Loucy (cell line): Measurements from ENCODE around the gene KATNB1.

Experiments
- H2AFZ ChIP-seq: fragments of 200-600 bp; sonication (generic); 2 replicates; pipeline ENCODE4 v1.6.0; 2016; ENCODE audit warnings: antibody characterized with exemption, mild to moderate bottlenecking, low read length, moderate library complexity
- H3F3A ChIP-seq: fragments of 200-600 bp; 2 replicates; pipeline ENCODE4 v1.6.0; 2016; ENCODE audit warnings: antibody characterized with exemption, low read depth, mild to moderate bottlenecking
- H3K27me3 ChIP-seq: fragments of 200-600 bp; sonication (generic); 2 replicates; pipeline ENCODE4 v1.6.1; 2014; ENCODE audit warnings: low read length, mild to moderate bottlenecking; ENCODE audit not compliant: insufficient read depth, poor library complexity, severe bottlenecking
- H3K36me3 ChIP-seq: fragments of 200-600 bp; sonication (generic); 2 replicates; pipeline ENCODE4 v1.6.1; 2016; ENCODE audit warnings: low read length; ENCODE audit not compliant: insufficient read depth
- H3K4me1 ChIP-seq: fragments of 200-600 bp; sonication (generic); 2 replicates; pipeline ENCODE4 v1.5.1; 2014; ENCODE audit warnings: low read length, mild to moderate bottlenecking; ENCODE audit not compliant: insufficient read depth, poor library complexity, severe bottlenecking
- H3K4me2 ChIP-seq: fragments of 200-600 bp; sonication (generic); 2 replicates; pipeline ENCODE4 v1.6.0; 2014; ENCODE audit warnings: antibody characterized with exemption, low read length, low read depth, mild to moderate bottlenecking; ENCODE audit not compliant: poor library complexity, severe bottlenecking
- H3K4me3 ChIP-seq: fragments of 200-600 bp; sonication (generic); 2 replicates; pipeline ENCODE4 v1.5.1; 2014; ENCODE audit warnings: low read length, mild to moderate bottlenecking, mixed read lengths; ENCODE audit not compliant: poor library complexity, severe bottlenecking
- H3K79me2 ChIP-seq: fragments of 200-600 bp; sonication (generic); 2 replicates; pipeline ENCODE4 v1.6.1; 2014; ENCODE audit warnings: low read length; ENCODE audit not compliant: insufficient read depth
- H3K9ac ChIP-seq: fragments of 200-600 bp; sonication (generic); 2 replicates; pipeline ENCODE4 v1.6.0; 2014; ENCODE audit warnings: mild to moderate bottlenecking, low read depth, low read length, moderate library complexity; ENCODE audit not compliant: poor library complexity, severe bottlenecking
- H3K9me2 ChIP-seq: fragments of 200-600 bp; sonication (generic); replicated peaks from 2 replicates; pipeline ENCODE4 v1.6.1; 2016; ENCODE audit warnings: low read depth, low read length, mixed read lengths
- H3K9me3 ChIP-seq: fragments of 200-600 bp; sonication (generic); 2 replicates; pipeline ENCODE4 v1.6.1; 2014; ENCODE audit warnings: mild to moderate bottlenecking, antibody characterized with exemption, low read length, low read depth; ENCODE audit not compliant: insufficient read depth
- H4K20me1 ChIP-seq: fragments of 200-600 bp; sonication (generic); 2 replicates; pipeline ENCODE4 v1.6.0; 2014; ENCODE audit warnings: antibody characterized with exemption, low read length, mild to moderate bottlenecking; ENCODE audit not compliant: insufficient read depth, poor library complexity, severe bottlenecking
- EZH2phosphoT487 ChIP-seq: fragments of 200-600 bp; IDR thresholded peaks from 2 replicates; pipeline ENCODE4 v1.6.1; 2018; ENCODE audit warnings: antibody characterized with exemption, mild to moderate bottlenecking, moderate library complexity, borderline replicate concordance
- TF ChIP-seq, protein P1 (sequence below): fragments of 200-600 bp; sonication (generic); conservative IDR thresholded peaks from 2 replicates; pipeline ENCODE4 v1.5.1; 2014; ENCODE audit warnings: mild to moderate bottlenecking, antibody characterized with exemption, low read length

Gene KATNB1

DNA sequence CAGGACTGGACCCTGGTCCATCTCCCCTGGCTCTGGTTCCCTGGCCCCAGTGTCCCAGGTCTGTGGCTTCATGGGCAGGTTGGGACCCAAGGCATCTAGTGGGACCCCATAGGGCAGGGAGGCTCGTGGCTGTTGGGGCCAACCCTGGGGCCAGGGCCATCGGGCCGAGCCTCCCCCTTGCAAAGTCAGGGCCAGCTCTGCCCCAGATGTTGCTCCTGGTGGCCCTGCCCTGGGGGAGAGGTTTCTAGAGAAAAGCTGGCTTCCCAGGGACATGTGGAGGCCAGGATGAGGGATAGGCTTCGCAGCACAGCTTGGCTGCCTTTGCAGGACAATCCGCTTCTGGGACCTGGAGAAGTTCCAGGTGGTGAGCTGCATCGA lies 16.6 kb downstream of the KATNB1 start:
- H3K27me3 ChIP-seq = no peaks in the 10 kb centered on the region
- no peaks in the 10 kb centered on the region for H3K9me2 ChIP-seq
- no peak overlapping the region for H3K4me3 ChIP-seq
- H3K36me3 ChIP-seq = peaks cover 17% of the 10 kb centered on the region; the same call in 1 of the 2 replicates
- no peaks in the 10 kb centered on the region for H3K79me2 ChIP-seq
- H2AFZ ChIP-seq = no peak overlapping the region
- no peaks in the 10 kb centered on the region for H3K9me3 ChIP-seq
- no peaks in the 10 kb centered on the region for H3F3A ChIP-seq
- H3K4me2 ChIP-seq = no peak overlapping the region
- H4K20me1 ChIP-seq = no peaks in the 10 kb centered on the region
- TF ChIP-seq EZH2phosphoT487 = no peak
- TF ChIP-seq, protein P1, sequence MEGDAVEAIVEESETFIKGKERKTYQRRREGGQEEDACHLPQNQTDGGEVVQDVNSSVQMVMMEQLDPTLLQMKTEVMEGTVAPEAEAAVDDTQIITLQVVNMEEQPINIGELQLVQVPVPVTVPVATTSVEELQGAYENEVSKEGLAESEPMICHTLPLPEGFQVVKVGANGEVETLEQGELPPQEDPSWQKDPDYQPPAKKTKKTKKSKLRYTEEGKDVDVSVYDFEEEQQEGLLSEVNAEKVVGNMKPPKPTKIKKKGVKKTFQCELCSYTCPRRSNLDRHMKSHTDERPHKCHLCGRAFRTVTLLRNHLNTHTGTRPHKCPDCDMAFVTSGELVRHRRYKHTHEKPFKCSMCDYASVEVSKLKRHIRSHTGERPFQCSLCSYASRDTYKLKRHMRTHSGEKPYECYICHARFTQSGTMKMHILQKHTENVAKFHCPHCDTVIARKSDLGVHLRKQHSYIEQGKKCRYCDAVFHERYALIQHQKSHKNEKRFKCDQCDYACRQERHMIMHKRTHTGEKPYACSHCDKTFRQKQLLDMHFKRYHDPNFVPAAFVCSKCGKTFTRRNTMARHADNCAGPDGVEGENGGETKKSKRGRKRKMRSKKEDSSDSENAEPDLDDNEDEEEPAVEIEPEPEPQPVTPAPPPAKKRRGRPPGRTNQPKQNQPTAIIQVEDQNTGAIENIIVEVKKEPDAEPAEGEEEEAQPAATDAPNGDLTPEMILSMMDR = no peak
- no peaks in the 10 kb centered on the region for H3K4me1 ChIP-seq
- no peak overlapping the region for H3K9ac ChIP-seq

- Histone ChIP-seq H4K20me1 (no peaks in the 10 kb centered on the region), H3K9me3 (no peaks in the 10 kb centered on the region), H3K27me3 (no peaks in the 10 kb centered on the region), H3K9me2 (no peaks in the 10 kb centered on the region), H3K36me3 (peaks cover 12% of the 10 kb centered on the region; the same call in 1 of the 2 replicates), H3F3A (no peaks in the 10 kb centered on the region), H3K4me3 (no peak overlapping the region), H3K4me1 (no peaks in the 10 kb centered on the region), H2AFZ (no peak overlapping the region), H3K9ac (no peak overlapping the region), H3K79me2 (no peaks in the 10 kb centered on the region), H3K4me2 (no peak overlapping the region)
- no peak for TF ChIP-seq EZH2phosphoT487
- TF ChIP-seq, protein P1 = no peak
These were observed 17.2 kb downstream of the KATNB1 start for GRCh38 chr16:57752581-57753447.

DNA sequence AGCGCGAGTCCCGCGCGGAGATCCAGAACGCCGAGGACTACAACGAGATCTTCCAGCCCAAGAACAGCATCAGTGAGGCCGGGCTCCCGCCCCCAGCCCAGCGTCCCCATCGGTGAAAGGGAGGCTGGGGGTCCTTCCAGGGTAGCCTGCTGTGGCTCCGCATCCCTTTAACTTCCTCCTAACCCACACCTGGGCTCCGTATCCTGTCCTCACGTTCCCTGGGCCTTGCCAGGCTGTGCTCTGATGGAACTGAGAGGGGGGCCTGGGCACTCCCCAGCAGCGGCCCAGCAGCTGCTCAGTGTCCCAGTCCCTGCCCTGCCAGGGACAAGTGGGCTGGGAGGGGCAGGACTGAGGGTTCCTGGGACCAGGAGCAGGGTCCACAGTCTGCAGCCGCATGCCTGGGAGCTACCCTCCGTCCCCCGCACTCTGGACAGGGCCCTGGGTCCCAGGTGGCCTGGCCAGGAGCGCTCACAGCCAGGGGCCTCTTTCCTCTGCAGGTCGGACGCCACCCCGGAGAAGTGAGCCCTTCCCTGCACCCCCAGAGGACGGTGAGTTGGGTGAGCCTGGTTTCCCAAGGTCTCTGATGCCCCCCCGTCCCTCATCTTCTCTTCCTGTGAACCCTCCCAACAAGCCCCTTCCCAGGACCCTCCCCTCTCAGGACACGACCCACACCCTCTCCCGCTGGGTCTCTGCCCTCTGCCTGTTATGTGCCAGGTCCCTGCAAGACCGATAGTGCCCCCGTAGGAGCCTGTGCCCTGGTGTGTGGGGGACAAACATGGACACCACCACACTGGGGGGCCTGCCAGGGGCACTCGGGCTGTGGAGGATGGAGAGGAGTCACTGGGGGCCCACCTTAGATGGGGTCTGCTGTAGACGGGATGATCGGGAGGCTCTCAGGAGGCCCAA lies 18.1 kb downstream of the KATNB1 start:
- TF ChIP-seq EZH2phosphoT487 = no peak
- TF ChIP-seq, protein P1 = no peak
- Histone ChIP-seq H3K4me2 (no peak overlapping the region), H3K4me1 (no peaks in the 10 kb centered on the region), H3K4me3 (no peak overlapping the region), H3K27me3 (no peaks in the 10 kb centered on the region), H4K20me1 (no peaks in the 10 kb centered on the region), H3F3A (no peaks in the 10 kb centered on the region), H3K9me3 (no peaks in the 10 kb centered on the region), H2AFZ (no peak overlapping the region), H3K9ac (no peak overlapping the region), H3K79me2 (no peaks in the 10 kb centered on the region), H3K9me2 (no peaks in the 10 kb centered on the region), H3K36me3 (peaks cover 10% of the 10 kb centered on the region; the same call in 1 of the 2 replicates)
